Measurements from ENCODE around the gene ZNF771. TPM values are rescaled to one million over a fixed set of nuclear protein-coding genes. Genes with fewer than 3 reads are reported as not detected.
A peak's percentile ranks its signal among the peaks of the same experiment; 100 is the strongest.

Gene ZNF771
- total and polyA plus RNA-seq, 12 donors: 2.8 to 81.3 (median 11.9) TPM

- intact Hi-C loops (cut with DNase I): no loop called here
- no peaks in the 10 kb centered on the region for H3K9me3 ChIP-seq (replicated peaks in 1 of 3)
These were observed 38.1 kb upstream of the ZNF771 start for GRCh38 chr16:30369091-30369937.

GRCh38 chr16:30369938-30370455 is 37.4 kb upstream of the ZNF771 start:
- peaks cover 23 to 39% of the 10 kb centered on the region in 2 donors for H3K4me1 ChIP-seq (replicated peaks in 1 of 2)
- 0 to 1% (median 0%) methylated on average over 6 to 76 of the region's 76 CpGs; no CpG with 5 or more reads in 1 of the 4 donors for WGBS, 4 donors

More at GRCh38 chr16:30369091-30369937, 38.1 kb upstream of the ZNF771 start:
- Histone ChIP-seq H3K36me3 (replicated peaks in 1 of 2) (peaks cover 0 to 22% of the 10 kb centered on the region in 2 donors), H3K4me1 (replicated peaks in 1 of 2) (peaks cover 23 to 39% of the 10 kb centered on the region in 2 donors), H3K27me3 (no peaks in the 10 kb centered on the region), H3K27ac (peak overlapping the region; percentile 7 to 98 (median 67)), H3K4me3 (peak overlapping the region; percentile 38 to 98 (median 76))
- WGBS, 4 donors: 0 to 1% (median 0%) methylated on average over 10 to 45 of the region's 45 CpGs
- no peak for TF ChIP-seq CTCF (IDR thresholded peaks at IDR 0.05)
- TF ChIP-seq POLR2A (IDR thresholded peaks at IDR 0.05): peak in 1 of 2 donors; percentile 39
- peak; percentile 51 to 76 (median 63) for DNase-seq

GRCh38 chr16:30370456-30371247 is 36.8 kb upstream of the ZNF771 start, which contains the start of gene TBC1D10B:
Gene TBC1D10B, minus strand, starts transcription at chr16:30370494. Its CDS starts 311 bp downstream, at chr16:30370183.
- intact Hi-C loops (cut with DNase I): no loop called here
- TF ChIP-seq POLR2A (IDR thresholded peaks at IDR 0.05): peak; percentile 49 to 74
- TF ChIP-seq CTCF (IDR thresholded peaks at IDR 0.05): peak in 4 of 6 experiments; percentile 20 to 40 (median 30)
- DNase-seq: peak; percentile 99 to 100 (median 99)

More at GRCh38 chr16:30369938-30370455, 37.4 kb upstream of the ZNF771 start:
- Histone ChIP-seq H3K36me3 (replicated peaks in 1 of 2) (peaks cover 0 to 15% of the 10 kb centered on the region in 2 donors), H3K27me3 (no peaks in the 10 kb centered on the region), H3K9me3 (replicated peaks in 1 of 3) (no peaks in the 10 kb centered on the region), H3K27ac (peak overlapping the region in 4 of 5 donors; percentile 44 to 98 (median 74)), H3K4me3 (peak overlapping the region in 3 of 4 donors; percentile 38 to 98 (median 86))
- intact Hi-C loops (cut with DNase I): no loop called here
- peak in 1 of 6 experiments; percentile 17 for TF ChIP-seq CTCF (IDR thresholded peaks at IDR 0.05)
- no peak for TF ChIP-seq POLR2A (IDR thresholded peaks at IDR 0.05)
- no peak for DNase-seq

More at GRCh38 chr16:30370456-30371247, 36.8 kb upstream of the ZNF771 start, which contains the start of gene TBC1D10B:
- Histone ChIP-seq H3K4me1 (replicated peaks in 1 of 2) (peaks cover 23 to 38% of the 10 kb centered on the region in 2 donors), H3K4me3 (peak within 1 kb of the TSS; percentile 38 to 98 (median 76)), H3K27ac (peak within 1 kb of the TSS; percentile 7 to 98 (median 67)), H3K36me3 (replicated peaks in 1 of 2) (peaks cover 0 to 9% of the 10 kb centered on the region in 2 donors), H3K9me3 (replicated peaks in 1 of 3) (no peaks in the 10 kb centered on the region), H3K27me3 (no peaks in the 10 kb centered on the region)
- 0 to 2% (median 0%) methylated on average over 20 to 40 of the region's 40 CpGs for WGBS, 4 donors

Measured in adrenal gland (tissue), 12 donors.